Duodenal mucosa (tissue), 2 donors: ENCODE measurements around the gene LSR.
"Not testable (repeated sequence)": the region's sequence is repeated elsewhere in the genome, so short reads cannot be mapped to it uniquely, and the experiment has no call there.

Experiments
- H3K27ac ChIP-seq: one replicate; pipeline ENCODE4 v1.7.0; 2013; ENCODE audit warnings: low read depth, low read length
- H3K27me3 ChIP-seq, 2 donors: one replicate each; pipeline ENCODE4 v1.7.0; 2013; ENCODE audit warnings: low read length in 2 of 2, control low read depth in 1 of 2; ENCODE audit not compliant: insufficient read depth in 2 of 2, control insufficient read depth in 1 of 2
- H3K36me3 ChIP-seq, 2 donors: one replicate each; pipeline ENCODE4 v1.7.0; 2013; ENCODE audit warnings: low read length in 2 of 2, control low read depth in 1 of 2; ENCODE audit not compliant: insufficient read depth in 2 of 2, control insufficient read depth in 1 of 2
- H3K4me1 ChIP-seq, 2 donors: one replicate each; pipeline ENCODE4 v1.7.0; 2013; ENCODE audit warnings: low read length in 2 of 2, control low read depth in 1 of 2; ENCODE audit not compliant: insufficient read depth in 2 of 2, control insufficient read depth in 1 of 2
- H3K4me3 ChIP-seq, 2 donors: one replicate each; pipeline ENCODE4 v1.7.0; 2013; ENCODE audit warnings: low read length in 2 of 2, low read depth in 1 of 2
- H3K9ac ChIP-seq, 2 donors: one replicate each; pipeline ENCODE4 v1.7.0; 2013; ENCODE audit warnings: low read length in 2 of 2, low read depth in 1 of 2
- H3K9me3 ChIP-seq, 2 donors: one replicate each; pipeline ENCODE4 v1.7.0; 2013; ENCODE audit warnings: low read length in 2 of 2, control low read depth in 1 of 2; ENCODE audit not compliant: control insufficient read depth in 1 of 2

The LSR gene

GRCh38 chr19:35228177-35228930 lies 20.4 kb upstream of the LSR start, which contains the start of gene FAM187B:
Gene FAM187B (minus strand): TSS chr19:35228739. CDS start chr19:35228680, 59 bp downstream.
- H3K4me1 ChIP-seq = peaks cover under 1 to 7% of the 10 kb centered on the region in 2 donors
- H3K4me3 ChIP-seq = no peak within 1 kb of the TSS
- H3K27ac ChIP-seq = no peak within 1 kb of the TSS
- no peak within 1 kb of the TSS for H3K9ac ChIP-seq
- H3K9me3 ChIP-seq = no peaks in the 10 kb centered on the region
- H3K36me3 ChIP-seq = no peaks in the 10 kb centered on the region
- H3K27me3 ChIP-seq = no peaks in the 10 kb centered on the region

GRCh38 chr19:35229601-35230000 lies 19.2 kb upstream of the LSR start:
- H3K4me3 ChIP-seq = no peak overlapping the region
- peaks cover 0 to 7% of the 10 kb centered on the region in 2 donors for H3K4me1 ChIP-seq
- H3K36me3 ChIP-seq = no peaks in the 10 kb centered on the region
- no peaks in the 10 kb centered on the region for H3K9me3 ChIP-seq
- no peak overlapping the region for H3K27ac ChIP-seq
- H3K9ac ChIP-seq = no peak overlapping the region
- H3K27me3 ChIP-seq = no peaks in the 10 kb centered on the region

GRCh38 chr19:35231956-35232645 lies 16.7 kb upstream of the LSR start:
- no peaks in the 10 kb centered on the region for H3K9me3 ChIP-seq

GRCh38 chr19:35232912-35233311 lies 15.9 kb upstream of the LSR start:
- peaks cover 0 to 3% of the 10 kb centered on the region in 2 donors for H3K4me1 ChIP-seq
- H3K27me3 ChIP-seq = no peaks in the 10 kb centered on the region
- no peak overlapping the region for H3K27ac ChIP-seq
- H3K4me3 ChIP-seq = no peak overlapping the region
- H3K36me3 ChIP-seq = no peaks in the 10 kb centered on the region
- H3K9me3 ChIP-seq = no peaks in the 10 kb centered on the region
- no peak overlapping the region for H3K9ac ChIP-seq

More at GRCh38 chr19:35231956-35232645, 16.7 kb upstream of the LSR start:
- Histone ChIP-seq H3K4me1 (peaks cover 0 to 3% of the 10 kb centered on the region in 2 donors), H3K27me3 (no peaks in the 10 kb centered on the region), H3K36me3 (no peaks in the 10 kb centered on the region), H3K27ac (no peak overlapping the region), H3K4me3 (no peak overlapping the region), H3K9ac (no peak overlapping the region)

GRCh38 chr19:35236638-35237400 lies 12.0 kb upstream of the LSR start:
- H3K4me3 ChIP-seq = no peak overlapping the region
- H3K4me1 ChIP-seq = peaks cover 0 to 3% of the 10 kb centered on the region in 2 donors
- no peaks in the 10 kb centered on the region for H3K27me3 ChIP-seq
- no peak overlapping the region for H3K27ac ChIP-seq
- H3K9ac ChIP-seq = no peak overlapping the region
- H3K36me3 ChIP-seq = no peaks in the 10 kb centered on the region
- H3K9me3 ChIP-seq = no peaks in the 10 kb centered on the region

GRCh38 chr19:35239597-35239996 lies 9.2 kb upstream of the LSR start:
- H3K27ac ChIP-seq, H3K4me1 ChIP-seq, H3K36me3 ChIP-seq: not testable (repeated sequence)

GRCh38 chr19:35240327-35240726 lies 8.5 kb upstream of the LSR start:
- Histone ChIP-seq H3K9ac (no peak overlapping the region), H3K27ac (peak overlapping the region; percentile 11)

More at GRCh38 chr19:35239597-35239996, 9.2 kb upstream of the LSR start:
- H3K27me3 ChIP-seq, H3K9me3 ChIP-seq, H3K4me3 ChIP-seq, H3K9ac ChIP-seq: not testable (repeated sequence)

GRCh38 chr19:35241417-35241816 lies 7.4 kb upstream of the LSR start:
- no peaks in the 10 kb centered on the region for H3K27me3 ChIP-seq
- no peaks in the 10 kb centered on the region for H3K9me3 ChIP-seq

More at GRCh38 chr19:35240327-35240726, 8.5 kb upstream of the LSR start:
- no peaks in the 10 kb centered on the region for H3K36me3 ChIP-seq
- H3K4me3 ChIP-seq = no peak overlapping the region
- no peaks in the 10 kb centered on the region for H3K27me3 ChIP-seq
- H3K4me1 ChIP-seq = no peaks in the 10 kb centered on the region
- no peaks in the 10 kb centered on the region for H3K9me3 ChIP-seq

GRCh38 chr19:35246466-35247092 lies 2.2 kb upstream of the LSR start:
- H3K36me3 ChIP-seq = peaks cover 0 to 11% of the 10 kb centered on the region in 2 donors
- no peaks in the 10 kb centered on the region for H3K27me3 ChIP-seq
- no peak overlapping the region for H3K27ac ChIP-seq
- peaks cover 9 to 10% of the 10 kb centered on the region in 2 donors for H3K4me1 ChIP-seq
- H3K9me3 ChIP-seq = no peaks in the 10 kb centered on the region
- H3K9ac ChIP-seq = no peak overlapping the region
- no peak overlapping the region for H3K4me3 ChIP-seq

More at GRCh38 chr19:35241417-35241816, 7.4 kb upstream of the LSR start:
- no peak overlapping the region for H3K27ac ChIP-seq
- H3K4me3 ChIP-seq = no peak overlapping the region
- H3K36me3 ChIP-seq = no peaks in the 10 kb centered on the region
- H3K9ac ChIP-seq = no peak overlapping the region
- H3K4me1 ChIP-seq = no peaks in the 10 kb centered on the region
